Measurements from ENCODE around the gene MAP3K5.

The MAP3K5 gene

GRCh38 chr6:136683209-136683941, 108.9 kb downstream of the MAP3K5 start:
- no peak for DNase-seq (ENCODE audit: low read depth, low spot score)

DNA sequence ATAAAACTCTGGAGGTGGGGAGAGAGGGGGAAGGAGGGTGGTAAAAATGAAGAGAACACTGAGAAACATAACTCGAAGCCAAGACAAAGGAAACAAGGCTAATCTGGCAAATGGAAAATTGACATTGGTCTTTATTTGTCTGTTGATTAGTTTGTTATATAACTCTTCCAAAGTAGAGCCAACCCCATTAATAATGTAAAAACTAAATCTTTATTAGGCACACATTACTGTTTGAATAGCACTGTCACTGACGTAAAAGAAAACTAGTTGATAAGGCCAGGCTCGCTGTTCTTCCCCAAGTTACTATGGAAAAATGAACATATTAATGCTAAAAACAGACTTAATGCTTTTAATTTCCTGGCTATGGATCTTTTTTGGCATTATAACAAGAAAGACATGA, 110.0 kb downstream of the MAP3K5 start:
- no peak for DNase-seq (ENCODE audit: low read depth, low spot score)

- no peak for DNase-seq (ENCODE audit: low read depth, low spot score)
Measured at GRCh38 chr6:136677822-136678221, 114.5 kb downstream of the MAP3K5 start.

DNA sequence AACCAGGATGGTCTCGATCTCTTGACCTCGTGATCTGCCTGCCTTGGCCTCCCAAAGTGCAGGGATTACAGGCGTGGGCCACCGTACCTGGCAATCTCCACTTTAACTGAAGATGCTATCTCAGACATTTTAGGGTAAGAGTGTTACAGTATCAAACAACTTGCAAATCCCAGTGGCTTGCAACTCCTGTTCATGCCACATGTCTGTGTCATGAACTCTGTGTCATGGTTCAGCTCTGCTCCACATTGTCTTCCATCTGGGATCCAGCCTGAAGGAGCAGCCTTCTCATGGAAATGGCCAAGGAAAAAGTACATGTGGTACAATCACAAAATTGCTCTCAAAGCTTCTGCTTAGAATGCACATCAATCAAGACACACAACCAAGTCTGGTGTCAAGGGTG, 114.9 kb downstream of the MAP3K5 start:
- DNase-seq (ENCODE audit: low read depth, low spot score), result no peak

GRCh38 chr6:136676075-136676474, 116.2 kb downstream of the MAP3K5 start:
- DNase-seq (ENCODE audit: low read depth, low spot score), result no peak

DNA sequence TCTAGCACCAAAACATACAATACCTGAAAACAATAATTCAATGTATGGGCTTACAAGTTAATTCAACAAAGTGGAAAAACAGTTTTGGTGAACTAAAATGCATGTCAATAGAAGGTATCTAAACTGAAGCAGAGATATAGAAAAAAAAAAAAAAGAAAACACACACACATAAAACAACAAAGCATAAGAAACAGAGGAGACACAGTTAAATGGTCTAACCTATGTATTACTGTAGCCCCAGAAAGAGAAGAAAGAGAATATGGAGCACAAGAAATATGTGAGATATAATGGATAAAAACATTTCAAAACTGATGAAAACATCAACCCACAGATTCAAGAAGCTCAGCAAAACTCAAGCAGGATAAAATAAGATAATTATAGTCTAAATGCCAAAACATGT, 118.7 kb downstream of the MAP3K5 start:
- DNase-seq (ENCODE audit: low read depth, low spot score), result no peak

DNA sequence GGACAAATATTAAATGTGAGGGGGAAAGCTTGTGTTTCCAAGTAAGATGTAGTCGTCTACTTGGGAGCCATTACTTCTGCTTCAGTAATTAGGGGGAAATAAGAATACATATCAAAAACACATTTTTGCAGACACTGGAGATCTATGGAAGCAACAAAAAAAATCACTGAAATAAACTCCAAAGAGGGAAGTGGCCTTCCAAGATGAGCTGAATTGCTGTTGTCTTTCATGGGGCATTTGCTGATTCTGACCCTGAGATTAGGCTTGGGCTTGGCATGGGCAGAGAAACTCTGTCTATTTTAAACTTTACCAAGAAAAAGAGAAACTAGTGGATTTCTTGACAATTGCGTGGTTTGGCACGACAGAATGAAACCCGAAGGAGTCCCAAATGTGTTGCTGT, 120.1 kb downstream of the MAP3K5 start:
- DNase-seq (ENCODE audit: low read depth, low spot score), result no peak

GRCh38 chr6:136669299-136669699, 123.0 kb downstream of the MAP3K5 start:
- DNase-seq (ENCODE audit: low read depth, low spot score), result no peak

DNA sequence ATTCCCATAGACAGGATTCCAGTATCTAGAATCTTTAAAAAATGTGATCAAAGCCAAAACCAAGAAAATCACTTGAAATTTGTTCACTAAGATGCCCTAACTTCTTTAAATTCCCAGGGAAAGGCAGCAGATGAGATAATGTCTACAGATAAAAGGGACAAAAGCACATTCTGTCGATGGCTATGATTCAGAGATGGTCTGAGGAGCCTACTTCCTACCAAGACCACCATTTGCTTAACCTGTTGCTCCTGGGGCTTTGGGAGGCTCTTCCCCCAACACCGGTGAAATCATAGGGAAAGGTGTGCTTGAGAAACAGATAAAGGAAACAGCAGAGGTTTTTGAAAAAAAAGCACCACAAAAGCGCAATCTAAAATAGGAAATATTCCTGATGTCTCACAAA, 123.7 kb downstream of the MAP3K5 start:
- DNase-seq (ENCODE audit: low read depth, low spot score), result no peak

- no peak for DNase-seq (ENCODE audit: low read depth, low spot score)
Measured at GRCh38 chr6:136666041-136666440, 126.2 kb downstream of the MAP3K5 start.

GRCh38 chr6:136662347-136663237, 129.7 kb downstream of the MAP3K5 start:
- no peak for DNase-seq (ENCODE audit: low read depth, low spot score)

DNA sequence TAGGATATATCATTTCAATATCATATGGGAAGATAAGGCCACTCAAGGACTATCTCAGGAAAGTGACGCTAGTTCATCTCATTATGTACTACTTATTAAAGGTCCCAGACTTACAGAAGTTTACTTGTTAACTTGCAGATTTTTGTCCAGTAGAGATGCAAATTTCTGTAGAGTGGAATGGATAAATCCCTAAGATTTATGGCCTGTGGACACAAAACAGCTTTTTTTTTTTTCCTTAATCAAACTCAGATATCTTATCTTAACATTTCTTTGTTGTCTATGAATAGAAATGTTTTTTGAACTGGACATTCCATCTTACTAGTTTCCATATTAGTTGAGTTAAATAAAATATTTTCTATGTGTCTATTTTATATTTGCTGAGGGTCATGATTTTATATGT, 131.6 kb downstream of the MAP3K5 start:
- no peak for DNase-seq (ENCODE audit: low read depth, low spot score)

DNA sequence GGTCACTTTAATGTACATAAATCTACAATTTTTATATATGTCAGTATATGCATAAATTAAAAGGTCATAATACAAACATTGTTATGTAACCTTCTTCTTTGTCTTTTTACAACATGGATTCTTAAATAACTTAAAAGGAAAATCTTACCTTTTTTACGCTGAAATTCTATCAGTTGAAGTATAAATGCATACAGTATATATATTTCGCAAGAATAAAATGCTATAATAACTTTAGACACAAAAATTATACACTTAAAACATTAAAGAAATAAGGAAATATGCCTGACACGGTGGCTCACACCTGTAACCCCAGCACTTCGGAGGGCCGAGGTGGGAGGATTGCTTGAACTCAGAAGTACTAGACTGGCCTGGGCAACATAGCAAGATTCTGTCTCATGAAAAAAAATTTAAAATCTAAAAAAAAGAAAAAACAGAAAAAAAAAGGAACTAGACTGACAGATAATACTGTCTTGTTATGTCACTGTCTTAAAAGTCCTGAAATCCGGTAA, 132.2 kb downstream of the MAP3K5 start:
- DNase-seq (ENCODE audit: low read depth, low spot score), result no peak

- DNase-seq (ENCODE audit: low read depth, low spot score), result no peak
Measured at GRCh38 chr6:136658711-136659110, 133.6 kb downstream of the MAP3K5 start.

DNA sequence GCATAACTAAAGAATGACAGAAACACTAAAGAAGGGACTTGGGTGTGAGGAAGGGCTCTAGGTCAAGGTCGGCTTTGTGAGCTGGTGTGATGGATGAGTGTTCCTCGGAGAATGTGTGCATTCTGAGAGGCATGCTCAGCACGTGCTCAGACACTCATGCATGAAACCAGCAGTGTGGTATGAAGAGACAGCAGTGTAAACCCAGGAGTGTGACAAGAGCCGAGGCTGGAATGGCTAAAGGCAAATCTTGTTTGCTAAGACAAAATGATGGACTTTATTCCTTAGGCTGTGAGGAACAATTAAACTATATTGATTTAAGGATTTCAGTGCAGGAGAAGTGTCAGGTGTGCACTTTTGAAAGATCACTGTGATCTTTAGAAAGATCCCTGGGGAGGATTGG, 134.6 kb downstream of the MAP3K5 start:
- DNase-seq (ENCODE audit: low read depth, low spot score), result no peak

- DNase-seq (ENCODE audit: low read depth, low spot score), result no peak
Measured at GRCh38 chr6:136656121-136656520, 136.2 kb downstream of the MAP3K5 start.

DNA sequence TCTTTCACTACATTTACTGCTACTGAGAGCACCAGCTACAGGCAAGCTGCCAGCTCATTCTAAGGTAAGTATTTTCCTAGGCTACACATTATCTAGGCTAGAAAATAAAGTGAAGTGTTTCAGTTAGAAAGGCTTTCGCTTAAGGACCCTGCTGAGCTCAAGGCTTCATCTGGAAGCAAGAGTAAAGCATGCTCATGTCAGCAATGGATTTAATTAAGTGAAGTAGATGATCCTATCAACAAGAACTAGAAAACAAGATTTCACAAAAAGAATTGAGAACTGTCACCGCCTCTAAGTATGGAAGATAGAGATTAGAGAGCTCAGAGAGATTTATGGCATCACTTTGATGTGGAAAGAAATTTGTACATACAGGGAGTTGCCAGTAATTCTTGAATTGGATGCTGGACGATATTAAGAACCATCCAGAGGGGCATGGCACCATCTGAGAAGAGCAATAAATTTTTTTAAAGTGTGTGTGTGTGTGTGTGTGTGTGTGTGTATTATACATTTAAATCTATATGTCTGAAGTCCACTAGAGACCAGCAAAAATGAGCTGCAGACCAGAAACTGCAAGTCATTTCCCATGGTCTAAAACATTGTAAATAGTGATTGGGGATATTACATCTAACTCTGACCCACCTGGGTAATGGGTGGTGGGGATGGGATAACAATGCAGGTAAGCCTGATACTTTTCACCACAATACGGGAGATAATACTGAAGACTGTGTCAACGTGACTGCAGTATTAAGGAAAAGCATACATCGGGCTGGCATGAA, 136.8 kb downstream of the MAP3K5 start:
- no peak for DNase-seq (ENCODE audit: low read depth, low spot score)

GRCh38 chr6:136654086-136654485, 138.2 kb downstream of the MAP3K5 start:
- DNase-seq (ENCODE audit: low read depth, low spot score), result no peak

DNA sequence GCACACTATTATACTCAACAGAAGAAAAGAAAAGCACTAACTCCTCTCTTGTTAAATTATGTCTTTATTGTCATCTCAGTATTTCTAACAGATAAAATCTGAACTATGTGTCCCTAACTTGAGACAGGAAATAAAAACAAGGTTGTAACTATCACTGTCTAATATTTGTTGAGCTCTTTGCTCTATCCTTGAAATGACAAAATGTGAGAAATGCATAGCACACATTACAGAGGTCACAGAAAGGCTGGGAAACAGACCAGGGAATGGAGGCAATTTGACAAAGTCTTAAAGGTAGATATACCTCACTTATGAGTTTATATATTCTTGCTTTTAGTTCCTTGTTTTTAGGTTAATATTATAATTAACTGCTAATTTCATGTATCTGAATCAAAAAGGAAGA, 139.6 kb downstream of the MAP3K5 start:
- no peak for DNase-seq (ENCODE audit: low read depth, low spot score)

DNA sequence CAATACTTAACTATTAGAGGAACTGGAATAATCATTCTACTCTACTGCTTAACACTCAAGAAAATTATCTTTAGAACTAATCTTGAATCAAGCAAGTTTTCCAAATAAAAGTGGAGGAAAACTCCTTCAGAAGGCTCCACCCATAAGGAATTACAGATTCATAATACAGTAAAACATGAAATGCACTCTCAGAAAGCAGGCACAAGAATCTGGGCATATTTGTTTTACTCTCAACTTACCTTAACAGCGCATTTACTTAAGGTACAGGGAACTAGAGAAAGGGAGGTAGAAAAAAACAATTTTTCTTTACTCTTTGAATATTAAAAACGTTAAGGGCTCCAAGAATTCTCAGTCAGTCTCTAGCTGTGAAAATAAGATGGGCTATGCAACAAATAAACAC, 140.3 kb downstream of the MAP3K5 start:
- DNase-seq (ENCODE audit: low read depth, low spot score), result no peak

GRCh38 chr6:136647363-136647852, 144.9 kb downstream of the MAP3K5 start:
- no peak for DNase-seq (ENCODE audit: low read depth, low spot score)

DNA sequence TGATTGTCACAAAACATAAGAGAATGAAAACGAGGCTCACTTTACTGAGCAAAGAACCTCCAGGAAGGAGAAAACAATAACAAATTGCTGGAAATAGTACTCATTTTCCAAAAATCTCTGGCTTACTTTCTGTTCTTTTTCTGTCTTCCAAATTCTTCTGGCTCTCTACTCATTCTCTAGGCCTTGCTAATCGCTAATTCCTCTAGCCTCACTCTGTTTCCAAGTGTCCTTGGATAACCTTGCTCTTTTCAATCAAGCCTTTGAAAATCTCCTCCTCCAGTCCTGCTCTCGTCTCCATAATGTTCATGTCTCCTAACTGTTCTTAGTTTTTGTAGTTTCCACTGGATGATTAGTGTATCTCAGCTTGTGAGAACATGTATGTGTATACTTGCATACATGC, 145.9 kb downstream of the MAP3K5 start:
- no peak for DNase-seq (ENCODE audit: low read depth, low spot score)
